DOHH2 (cell line): ENCODE results near the gene RBMS3.

ENCODE experiments used
- EZH2phosphoT487 ChIP-seq: fragments of 200-600 bp; sonication (generic); IDR thresholded peaks from 2 replicates; pipeline ENCODE4 v1.6.1; 2017; ENCODE audit warnings: borderline replicate concordance, mild to moderate bottlenecking, antibody characterized with exemption, low read length, moderate library complexity, mixed read lengths
- TF ChIP-seq, protein P1 (sequence below): fragments of 200-600 bp; sonication (generic); IDR thresholded peaks from one replicate; pipeline ENCODE4 v1.5.1; 2014; ENCODE audit warnings: antibody characterized with exemption, mild to moderate bottlenecking, low read depth, low read length; ENCODE audit not compliant: poor library complexity, severe bottlenecking

DNA sequence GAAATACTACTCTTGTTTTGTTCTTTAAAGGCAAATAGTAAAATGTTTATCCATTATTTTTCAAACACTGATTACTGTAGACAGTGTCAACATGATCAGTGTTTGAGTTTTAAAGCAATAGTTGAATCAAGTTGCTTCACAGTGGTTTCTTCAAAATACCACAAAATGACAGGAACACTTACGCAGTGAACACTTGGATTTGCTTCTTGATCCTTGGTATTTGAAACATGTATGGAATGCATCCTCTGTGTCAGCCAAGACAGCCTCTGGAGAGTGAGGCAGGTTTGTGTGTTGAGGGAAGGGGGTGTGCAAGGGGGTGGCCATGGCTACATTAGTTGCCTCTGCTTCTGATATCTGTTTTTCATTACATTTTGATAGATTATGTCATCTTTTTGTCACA, 413.0 kb downstream of the RBMS3 start:
- TF ChIP-seq, protein P1, sequence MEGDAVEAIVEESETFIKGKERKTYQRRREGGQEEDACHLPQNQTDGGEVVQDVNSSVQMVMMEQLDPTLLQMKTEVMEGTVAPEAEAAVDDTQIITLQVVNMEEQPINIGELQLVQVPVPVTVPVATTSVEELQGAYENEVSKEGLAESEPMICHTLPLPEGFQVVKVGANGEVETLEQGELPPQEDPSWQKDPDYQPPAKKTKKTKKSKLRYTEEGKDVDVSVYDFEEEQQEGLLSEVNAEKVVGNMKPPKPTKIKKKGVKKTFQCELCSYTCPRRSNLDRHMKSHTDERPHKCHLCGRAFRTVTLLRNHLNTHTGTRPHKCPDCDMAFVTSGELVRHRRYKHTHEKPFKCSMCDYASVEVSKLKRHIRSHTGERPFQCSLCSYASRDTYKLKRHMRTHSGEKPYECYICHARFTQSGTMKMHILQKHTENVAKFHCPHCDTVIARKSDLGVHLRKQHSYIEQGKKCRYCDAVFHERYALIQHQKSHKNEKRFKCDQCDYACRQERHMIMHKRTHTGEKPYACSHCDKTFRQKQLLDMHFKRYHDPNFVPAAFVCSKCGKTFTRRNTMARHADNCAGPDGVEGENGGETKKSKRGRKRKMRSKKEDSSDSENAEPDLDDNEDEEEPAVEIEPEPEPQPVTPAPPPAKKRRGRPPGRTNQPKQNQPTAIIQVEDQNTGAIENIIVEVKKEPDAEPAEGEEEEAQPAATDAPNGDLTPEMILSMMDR = no peak
- TF ChIP-seq EZH2phosphoT487 = no peak
